ENCODE data around the gene UNC13A.

- TF ChIP-seq CTCF (IDR thresholded peaks at IDR 0.05) (no peak), POLR2A (IDR thresholded peaks at IDR 0.05) (no peak)
Measured at GRCh38 chr19:17641846-17642245, 46.3 kb downstream of the UNC13A start.

Measured in prostate gland (tissue), 2 donors.